ENCODE results near the gene SYNGR4. TPM values are rescaled to one million over a fixed set of nuclear protein-coding genes. Genes with fewer than 3 reads are reported as not detected.
A peak's percentile ranks its signal among the peaks of the same experiment; 100 is the strongest.

Gene SYNGR4
- total RNA-seq, 1 experiment from 2014 or later = 0.49 TPM

DNA sequence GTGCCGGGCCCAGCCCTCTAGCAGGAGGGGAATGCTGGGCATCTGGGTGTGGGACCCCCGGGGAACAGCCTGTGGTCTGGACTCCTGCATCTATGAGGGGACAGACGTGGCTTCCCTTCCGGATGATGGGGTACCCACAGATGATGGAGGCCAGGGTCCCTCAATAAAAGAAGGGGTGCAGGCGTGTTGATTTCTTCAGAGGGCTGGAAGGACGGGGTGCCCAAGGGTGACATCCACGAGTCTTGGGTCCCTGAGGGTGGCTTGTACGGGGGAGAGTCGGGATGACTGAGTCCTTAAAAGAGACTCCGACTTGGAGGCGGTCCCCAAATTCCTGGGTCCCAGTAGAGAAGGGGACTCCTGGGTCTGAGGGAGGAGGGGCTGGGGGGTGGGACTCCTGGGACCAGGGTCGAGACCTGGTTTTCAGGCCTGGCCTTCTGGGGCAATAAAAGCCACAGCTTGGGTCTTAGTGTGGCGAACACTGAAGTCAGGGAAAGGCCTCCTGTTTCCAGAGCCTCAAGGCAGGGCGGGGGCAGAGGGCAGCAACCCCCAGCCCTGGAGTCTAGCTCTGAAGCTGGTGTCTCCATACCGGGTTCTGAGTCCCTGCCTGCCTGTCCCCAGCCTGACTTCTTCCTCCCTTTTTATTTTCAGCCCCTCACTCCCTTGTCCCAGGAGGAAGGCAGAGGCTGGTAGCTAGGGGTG is 28.8 kb downstream of the SYNGR4 start:
- H3K27me3 ChIP-seq (ENCODE audit: insufficient read depth, low read length) = no peaks in the 10 kb centered on the region
- BruUV-seq (replicated peaks) = no TSS peak
- peak overlapping the region; percentile 57 for H3K9ac ChIP-seq (ENCODE audit: low read length)
- H3K9me2 ChIP-seq (ENCODE audit: insufficient read depth) = no peaks in the 10 kb centered on the region
- TF ChIP-seq YY1 (IDR thresholded peaks at IDR 0.05; ENCODE audit: extremely low read depth, insufficient replicate concordance, low read depth, low read length) = no peak
- ChIA-PET RAD21 (ENCODE audit: low non-redundant PET in 1 of 2, low total read pairs in 2 of 2, uncharacterized antibody in 2 of 2, unreplicated experiment in 2 of 2) (no interaction called here), POLR2A (no interaction called here), CTCF (interaction anchor here (0.7 kb wide), 1 partner anchor 30 kb away, joined by 6 read pairs; the partner anchor contains the start of genes SYNGR4 and TMEM143)
- H3K27ac ChIP-seq (ENCODE audit: low read depth, low read length) = no peak overlapping the region; the same call in 1 of the 2 replicates
- intact Hi-C loops (cut with micrococcal nuclease) = loop anchor here (10.0 kb wide), 2 partner anchors 68 to 102 kb away; partner anchors contain the start of gene EMP3
- no peak for ATAC-seq
- no peak overlapping the region for H2AFZ ChIP-seq (ENCODE audit: low read depth, low read length, poor library complexity, severe bottlenecking)
- no peaks in the 10 kb centered on the region for H3K9me3 ChIP-seq (ENCODE audit: control insufficient read depth in 1 of 2, insufficient read depth in 1 of 2, low read depth in 1 of 2, low read length in 2 of 2)
- peaks cover 37% of the 10 kb centered on the region for H3K79me2 ChIP-seq (ENCODE audit: insufficient read depth, low read length)
- H4K20me1 ChIP-seq (ENCODE audit: insufficient read depth) = 0 out of 2 replicates have a peak, but pooled peaks cover 2% of the 10 kb centered on the region
- peak overlapping the region; percentile 87 for H3K4me2 ChIP-seq (ENCODE audit: low read length)
- no peak for DNase-seq (ENCODE audit: low read depth, low spot score)
- H3K36me3 ChIP-seq (ENCODE audit: control insufficient read depth in 1 of 2, insufficient read depth in 2 of 2, low read length in 2 of 2) = peaks cover 7 to 13% of the 10 kb centered on the region in 2 experiments; a peak in 3 of 4 replicates
- peak overlapping the region; percentile 32 to 58 for H3K4me3 ChIP-seq (replicated peaks in 1 of 2; ENCODE audit: low read depth in 1 of 2, low read length in 2 of 2)
- peaks cover 14 to 69% of the 10 kb centered on the region in 2 experiments for H3K4me1 ChIP-seq (ENCODE audit: control insufficient read depth in 1 of 2, insufficient read depth in 2 of 2, low read length in 2 of 2)

GRCh38 chr19:48393559-48394330 is 29.6 kb downstream of the SYNGR4 start, which contains the start of gene GRIN2D:
GRIN2D (plus strand) TSS chr19:48393668; CDS start chr19:48398393, 4,725 bp downstream.
- POLR2A ChIA-PET = no interaction called here
- H3K9me3 ChIP-seq (ENCODE audit: control insufficient read depth in 1 of 2, insufficient read depth in 1 of 2, low read depth in 1 of 2, low read length in 2 of 2) = no peaks in the 10 kb centered on the region
- no peaks in the 10 kb centered on the region for H3K9me2 ChIP-seq (ENCODE audit: insufficient read depth)
- no peak for ATAC-seq
- H2AFZ ChIP-seq (ENCODE audit: low read depth, low read length, poor library complexity, severe bottlenecking) = no peak within 1 kb of the TSS
- TF ChIP-seq YY1 (IDR thresholded peaks at IDR 0.05; ENCODE audit: extremely low read depth, insufficient replicate concordance, low read depth, low read length) (no peak), CBX3 (IDR thresholded peaks at IDR 0.05; ENCODE audit: low read depth) (no peak), CEBPB (IDR thresholded peaks at IDR 0.05; ENCODE audit: low read depth) (no peak), CTCF (IDR thresholded peaks at IDR 0.05 in 2 of 3, conservative IDR thresholded peaks at IDR 0.05 in 1 of 3; ENCODE audit: borderline replicate concordance in 1 of 3, insufficient read depth in 1 of 3, low read depth in 2 of 3, low read length in 2 of 3) (no peak), ZFX (IDR thresholded peaks at IDR 0.05) (no peak), EZH2 (IDR thresholded peaks at IDR 0.05) (no peak), ELF1 (IDR thresholded peaks at IDR 0.05; ENCODE audit: borderline replicate concordance, low read depth) (no peak)
- TF ChIP-seq, protein P1, sequence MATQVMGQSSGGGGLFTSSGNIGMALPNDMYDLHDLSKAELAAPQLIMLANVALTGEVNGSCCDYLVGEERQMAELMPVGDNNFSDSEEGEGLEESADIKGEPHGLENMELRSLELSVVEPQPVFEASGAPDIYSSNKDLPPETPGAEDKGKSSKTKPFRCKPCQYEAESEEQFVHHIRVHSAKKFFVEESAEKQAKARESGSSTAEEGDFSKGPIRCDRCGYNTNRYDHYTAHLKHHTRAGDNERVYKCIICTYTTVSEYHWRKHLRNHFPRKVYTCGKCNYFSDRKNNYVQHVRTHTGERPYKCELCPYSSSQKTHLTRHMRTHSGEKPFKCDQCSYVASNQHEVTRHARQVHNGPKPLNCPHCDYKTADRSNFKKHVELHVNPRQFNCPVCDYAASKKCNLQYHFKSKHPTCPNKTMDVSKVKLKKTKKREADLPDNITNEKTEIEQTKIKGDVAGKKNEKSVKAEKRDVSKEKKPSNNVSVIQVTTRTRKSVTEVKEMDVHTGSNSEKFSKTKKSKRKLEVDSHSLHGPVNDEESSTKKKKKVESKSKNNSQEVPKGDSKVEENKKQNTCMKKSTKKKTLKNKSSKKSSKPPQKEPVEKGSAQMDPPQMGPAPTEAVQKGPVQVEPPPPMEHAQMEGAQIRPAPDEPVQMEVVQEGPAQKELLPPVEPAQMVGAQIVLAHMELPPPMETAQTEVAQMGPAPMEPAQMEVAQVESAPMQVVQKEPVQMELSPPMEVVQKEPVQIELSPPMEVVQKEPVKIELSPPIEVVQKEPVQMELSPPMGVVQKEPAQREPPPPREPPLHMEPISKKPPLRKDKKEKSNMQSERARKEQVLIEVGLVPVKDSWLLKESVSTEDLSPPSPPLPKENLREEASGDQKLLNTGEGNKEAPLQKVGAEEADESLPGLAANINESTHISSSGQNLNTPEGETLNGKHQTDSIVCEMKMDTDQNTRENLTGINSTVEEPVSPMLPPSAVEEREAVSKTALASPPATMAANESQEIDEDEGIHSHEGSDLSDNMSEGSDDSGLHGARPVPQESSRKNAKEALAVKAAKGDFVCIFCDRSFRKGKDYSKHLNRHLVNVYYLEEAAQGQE (IDR thresholded peaks at IDR 0.05; ENCODE audit: low read depth) = no peak
- peak within 1 kb of the TSS; percentile 32 to 58 for H3K4me3 ChIP-seq (replicated peaks in 1 of 2; ENCODE audit: low read depth in 1 of 2, low read length in 2 of 2)
- RAD21 ChIA-PET (ENCODE audit: low non-redundant PET in 1 of 2, low total read pairs in 2 of 2, uncharacterized antibody in 2 of 2, unreplicated experiment in 2 of 2) = no interaction called here
- CTCF ChIA-PET = interaction anchor here (0.7 kb wide), 1 partner anchor 30 kb away, joined by 6 read pairs; the partner anchor contains the start of genes SYNGR4 and TMEM143
- no peak for DNase-seq (ENCODE audit: low read depth, low spot score)
- peaks cover 14 to 71% of the 10 kb centered on the region in 2 experiments for H3K4me1 ChIP-seq (ENCODE audit: control insufficient read depth in 1 of 2, insufficient read depth in 2 of 2, low read length in 2 of 2)
- no peaks in the 10 kb centered on the region for H4K20me1 ChIP-seq (ENCODE audit: insufficient read depth)
- H3K27ac ChIP-seq (ENCODE audit: low read depth, low read length) = peak within 1 kb of the TSS; percentile 20; the same call in 1 of the 2 replicates
- H3K9ac ChIP-seq (ENCODE audit: low read length) = peak within 1 kb of the TSS; percentile 57
- intact Hi-C loops (cut with micrococcal nuclease) = loop anchor here (10.0 kb wide), 2 partner anchors 69 to 101 kb away; partner anchors contain the start of gene EMP3
- H3K36me3 ChIP-seq (ENCODE audit: control insufficient read depth in 1 of 2, insufficient read depth in 2 of 2, low read length in 2 of 2) = peaks cover 0 to 7% of the 10 kb centered on the region in 2 experiments; a peak in 2 of 4 replicates
- BruUV-seq (replicated peaks) = no TSS peak
- H3K27me3 ChIP-seq (ENCODE audit: insufficient read depth, low read length) = no peaks in the 10 kb centered on the region
- H3K4me2 ChIP-seq (ENCODE audit: low read length) = peak within 1 kb of the TSS; percentile 87
- H3K79me2 ChIP-seq (ENCODE audit: insufficient read depth, low read length) = peaks cover 32% of the 10 kb centered on the region
